Measurements from ENCODE around the gene SLC24A3. TPM values are rescaled to one million over a fixed set of nuclear protein-coding genes. Genes with fewer than 3 reads are reported as not detected.

Gene SLC24A3
- total and polyA plus RNA-seq, 12 donors: 0.21 to 2.6 (median 0.84) TPM

DNA sequence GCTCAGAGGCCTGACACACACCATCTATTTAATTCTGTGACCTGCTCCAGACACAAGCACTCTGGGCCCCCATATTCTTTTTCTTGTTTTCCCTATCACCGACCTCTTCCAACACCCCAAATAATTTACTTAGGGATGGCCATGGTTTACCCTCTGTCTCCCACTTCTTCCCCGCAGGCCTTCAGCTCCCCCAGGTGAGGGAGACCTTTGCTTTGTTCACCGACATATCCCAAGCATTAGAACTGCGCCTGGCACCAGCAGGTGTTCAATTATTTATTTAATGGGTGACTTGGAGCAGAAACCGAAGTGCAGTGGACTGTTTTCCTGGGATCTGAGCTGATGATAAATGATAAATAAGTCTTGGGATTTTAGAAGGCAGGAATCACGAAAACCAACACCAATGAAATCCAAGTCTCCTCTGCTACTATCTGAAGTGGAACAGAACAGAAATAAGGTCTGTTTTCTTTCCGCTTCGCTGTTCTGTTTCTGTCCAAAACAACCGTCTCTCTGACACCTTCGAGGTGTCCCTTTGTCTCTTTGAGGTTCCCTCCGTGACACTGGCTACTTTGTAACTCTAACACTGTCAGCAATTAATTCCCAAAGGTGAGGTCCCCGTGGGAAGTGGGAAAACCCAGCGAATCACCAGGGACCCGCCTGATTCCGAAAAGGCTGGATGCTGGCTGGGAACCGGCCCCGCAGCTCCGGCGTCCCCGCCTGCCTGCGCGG, 544.5 kb downstream of the SLC24A3 start:
- 12 to 17% methylated on average over 22 of the region's 22 CpGs for WGBS, 2 donors
- intact Hi-C loops (cut with DNase I): loop anchor here in 3 of 10 donors (1.0 to 5.0 kb wide), 3 partner anchors 65 to 220 kb away; no protein-coding TSS in a partner anchor

DNA sequence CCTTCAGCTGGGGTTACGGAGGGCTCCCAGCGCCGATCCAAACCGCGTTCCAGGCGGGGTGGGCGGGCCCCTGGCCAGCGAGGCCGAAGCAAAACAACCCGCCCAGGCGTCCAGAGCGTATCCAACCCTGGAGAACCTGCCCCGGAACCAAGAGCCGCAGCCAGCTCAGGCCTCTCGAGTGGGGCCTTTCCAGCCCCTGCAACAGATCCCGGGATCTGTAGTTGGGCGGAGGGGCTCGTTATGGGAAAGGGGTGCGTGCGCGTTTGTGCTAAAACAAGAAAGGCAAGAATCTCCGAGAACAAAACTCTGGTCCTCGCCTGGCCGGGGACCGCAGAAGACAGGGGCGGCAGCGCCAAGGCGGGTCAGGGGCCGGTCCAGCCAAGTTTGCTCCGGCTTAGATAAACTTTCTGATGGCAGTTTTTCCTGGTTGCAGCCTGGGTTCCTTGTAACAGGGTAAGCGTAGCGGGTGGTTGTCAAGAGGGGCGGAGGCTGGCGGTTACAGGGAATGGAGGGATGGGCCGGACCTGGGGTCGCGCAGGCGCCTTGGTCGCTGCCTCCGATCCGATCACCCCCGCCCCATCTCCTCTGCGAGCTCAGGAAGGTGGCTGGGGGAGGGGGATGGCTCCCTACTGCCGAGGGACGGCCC, 545.2 kb downstream of the SLC24A3 start:
- 0 to 1% methylated on average over 45 of the region's 45 CpGs for WGBS, 2 donors
- H3K27ac ChIP-seq: peak overlapping the region; percentile 91 to 100 (median 94)
- peaks cover 15 to 50% (median 43%) of the 10 kb centered on the region in 9 donors for H3K4me1 ChIP-seq
- TF ChIP-seq, protein P1, sequence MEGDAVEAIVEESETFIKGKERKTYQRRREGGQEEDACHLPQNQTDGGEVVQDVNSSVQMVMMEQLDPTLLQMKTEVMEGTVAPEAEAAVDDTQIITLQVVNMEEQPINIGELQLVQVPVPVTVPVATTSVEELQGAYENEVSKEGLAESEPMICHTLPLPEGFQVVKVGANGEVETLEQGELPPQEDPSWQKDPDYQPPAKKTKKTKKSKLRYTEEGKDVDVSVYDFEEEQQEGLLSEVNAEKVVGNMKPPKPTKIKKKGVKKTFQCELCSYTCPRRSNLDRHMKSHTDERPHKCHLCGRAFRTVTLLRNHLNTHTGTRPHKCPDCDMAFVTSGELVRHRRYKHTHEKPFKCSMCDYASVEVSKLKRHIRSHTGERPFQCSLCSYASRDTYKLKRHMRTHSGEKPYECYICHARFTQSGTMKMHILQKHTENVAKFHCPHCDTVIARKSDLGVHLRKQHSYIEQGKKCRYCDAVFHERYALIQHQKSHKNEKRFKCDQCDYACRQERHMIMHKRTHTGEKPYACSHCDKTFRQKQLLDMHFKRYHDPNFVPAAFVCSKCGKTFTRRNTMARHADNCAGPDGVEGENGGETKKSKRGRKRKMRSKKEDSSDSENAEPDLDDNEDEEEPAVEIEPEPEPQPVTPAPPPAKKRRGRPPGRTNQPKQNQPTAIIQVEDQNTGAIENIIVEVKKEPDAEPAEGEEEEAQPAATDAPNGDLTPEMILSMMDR (IDR thresholded peaks at IDR 0.05): no peak
- intact Hi-C loops (cut with DNase I): loop anchor here in 4 of 10 donors (1.0 to 5.0 kb wide), 4 partner anchors 27 to 220 kb away; no protein-coding TSS in a partner anchor
- ATAC-seq (peak; percentile 86 to 93 (median 92)), DNase-seq (peak; percentile 91 to 94)
- H3K4me3 ChIP-seq: peak overlapping the region; percentile 53 to 95 (median 71)
- no peaks in the 10 kb centered on the region for H3K9me3 ChIP-seq
- H3K36me3 ChIP-seq: peaks cover 0 to 2% (median 0%) of the 10 kb centered on the region in 9 donors
- H3K27me3 ChIP-seq: peaks cover 0 to 8% (median 0%) of the 10 kb centered on the region in 7 donors

More for the DNA sequence above, 544.5 kb downstream of the SLC24A3 start:
- peaks cover 15 to 43% (median 37%) of the 10 kb centered on the region in 9 donors for H3K4me1 ChIP-seq
- no peak for DNase-seq
- H3K27ac ChIP-seq: peak overlapping the region; percentile 91 to 100 (median 94)
- peaks cover 0 to 8% (median 0%) of the 10 kb centered on the region in 7 donors for H3K27me3 ChIP-seq
- no peak for ATAC-seq
- no peaks in the 10 kb centered on the region for H3K36me3 ChIP-seq
- H3K9me3 ChIP-seq: no peaks in the 10 kb centered on the region
- peak overlapping the region; percentile 53 to 95 (median 71) for H3K4me3 ChIP-seq
- TF ChIP-seq, protein P1 (IDR thresholded peaks at IDR 0.05): peak in 1 of 9 donors; percentile 7

DNA sequence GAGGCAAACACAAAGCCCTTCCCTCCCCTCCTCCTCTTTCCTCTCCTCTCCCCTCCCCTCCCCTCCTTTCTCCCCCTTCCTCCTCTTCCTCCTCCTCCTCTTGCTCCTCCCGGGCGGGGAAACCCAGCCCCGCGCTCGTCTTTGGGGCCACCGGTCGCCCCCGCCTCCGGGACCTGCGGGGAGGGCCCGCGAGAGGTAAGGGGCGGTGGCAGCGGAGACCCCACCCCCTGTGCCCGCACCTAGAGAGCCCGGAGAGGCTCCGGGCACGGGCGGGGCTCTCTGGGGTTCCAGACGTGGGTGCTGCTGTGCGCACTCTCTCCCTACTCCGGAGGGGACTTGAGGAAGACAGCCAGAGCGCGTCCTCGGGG, 545.7 kb downstream of the SLC24A3 start, which contains the start of gene RIN2:
Gene RIN2, plus strand, starts transcription at position 126 of the 368 bp plus-strand sequence. CDS start 131,344 bp downstream, outside the sequence.
- peak within 1 kb of the TSS; percentile 91 to 100 (median 94) for H3K27ac ChIP-seq
- H3K36me3 ChIP-seq: peaks cover 0 to 7% (median 0%) of the 10 kb centered on the region in 9 donors
- DNase-seq (no peak), ATAC-seq (peak; percentile 41 to 86 (median 62))
- TF ChIP-seq, protein P1 (IDR thresholded peaks at IDR 0.05): no peak
- WGBS, 2 donors: 0 to 1% methylated on average over 25 of the region's 25 CpGs
- peak within 1 kb of the TSS; percentile 53 to 95 (median 71) for H3K4me3 ChIP-seq
- peaks cover 15 to 53% (median 43%) of the 10 kb centered on the region in 9 donors for H3K4me1 ChIP-seq
- H3K9me3 ChIP-seq: no peaks in the 10 kb centered on the region
- peaks cover 0 to 8% (median 0%) of the 10 kb centered on the region in 7 donors for H3K27me3 ChIP-seq
- intact Hi-C loops (cut with DNase I): loop anchor here in 4 of 10 donors (2.0 to 5.0 kb wide), 3 partner anchors 27 to 219 kb away; no protein-coding TSS in a partner anchor
